Activated CD8-positive, alpha-beta T cell treated with anti-CD3 and anti-CD28 coated beads, Interleukin-2, amount 10 ng/mL, durations not matched to agents 7 days and 5 days (primary cell): ENCODE data around the gene PCBP1. TPM values are rescaled to one million over a fixed set of nuclear protein-coding genes. Genes with fewer than 3 reads are reported as not detected.

ENCODE experiments used
- total RNA-seq, 2 experiments: library from RNA; stranded (reverse); gene quantifications; one replicate each; pipeline ENCODE4 v1.2.3, GENCODE V29; 2021

The PCBP1 gene
- total RNA-seq, 2 experiments from 2014 or later = 516 to 518 TPM

Other genes with a start within 250 kb of the PCBP1 start
- 10 to 100 TPM; 53.0 to 56.0 TPM for gene SNRNP27, start 193.5 kb upstream of the PCBP1 start, total RNA-seq
- gene MXD1, start 172.4 kb upstream of the PCBP1 start, total RNA-seq = 10 to 100 TPM in 1 of 2 experiments, 1 to 10 TPM in 1; 7.7 to 10.2 TPM
- under 1 TPM; 0.74 to 0.78 TPM for gene ASPRV1, start 125.8 kb upstream of the PCBP1 start, total RNA-seq
- 10 to 100 TPM; 23.0 to 29.4 TPM for gene C2orf42, start 103.5 kb downstream of the PCBP1 start, total RNA-seq
- 100 to 1,000 TPM; 119 to 125 TPM for gene TIA1, start 161.2 kb downstream of the PCBP1 start, total RNA-seq
- gene PCYOX1, start 170.7 kb downstream of the PCBP1 start, total RNA-seq = 10 to 100 TPM; 14.5 to 15.2 TPM
- 100 to 1,000 TPM; 385 to 389 TPM for gene SNRPG, start 206.3 kb downstream of the PCBP1 start, total RNA-seq
- 10 to 100 TPM; 45.5 to 51.0 TPM for gene FAM136A, start 214.6 kb downstream of the PCBP1 start, total RNA-seq